Cerebellar nuclear complex (tissue), 1 donor: ENCODE results near the gene EIF2AK2.
A peak's percentile ranks its signal among the peaks of the same experiment; 100 is the strongest.
"Not testable (repeated sequence)": the region's sequence is repeated elsewhere in the genome, so short reads cannot be mapped to it uniquely, and the experiment has no call there.

Experiments used
- DNase-seq, 2 experiments: peaks; one replicate each; lab custom pipeline; 2025; lab: John Stamatoyannopoulos, UW

EIF2AK2 gene

DNA sequence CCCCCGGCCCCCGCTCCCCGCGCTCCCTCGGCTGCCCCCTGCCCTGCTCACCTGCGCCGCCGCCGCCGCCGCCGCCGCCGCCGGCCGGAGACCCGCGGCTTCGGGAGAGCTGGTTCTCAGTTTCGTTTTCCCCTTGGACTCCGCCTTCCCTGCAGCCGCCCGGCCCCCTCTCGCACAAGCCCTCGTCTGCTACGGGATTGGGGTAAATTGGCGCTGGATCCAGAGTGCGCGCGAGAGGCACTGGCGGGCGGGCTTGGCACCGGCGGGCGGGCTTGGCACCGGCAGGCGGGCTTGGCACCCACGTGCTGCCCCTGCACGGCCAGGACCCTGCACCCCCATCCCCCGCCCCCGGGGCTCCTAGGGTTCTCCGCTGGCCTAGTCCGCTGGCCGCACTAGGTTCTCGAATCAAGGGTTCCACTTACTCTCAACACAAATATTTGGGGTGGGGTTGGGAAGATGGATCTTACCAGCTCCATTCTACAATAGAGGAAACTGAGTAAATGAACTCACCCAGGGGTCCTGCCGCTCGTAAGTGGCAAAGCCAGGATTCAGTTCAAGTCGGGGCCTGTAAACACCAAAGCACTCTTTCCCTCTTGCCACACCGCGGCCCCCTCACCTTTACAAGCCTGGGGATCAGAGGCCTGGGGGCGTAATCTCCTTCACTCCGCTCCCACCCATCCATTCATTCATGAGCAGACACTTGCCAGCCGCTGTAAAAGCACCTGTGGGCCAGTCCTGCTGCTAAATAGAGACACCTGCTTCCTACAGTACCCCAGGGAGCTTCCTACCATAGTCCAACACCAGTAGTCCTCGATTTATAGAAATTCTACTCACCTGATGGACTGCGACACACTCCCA, at the start of gene EIF2AK2:
Gene EIF2AK2, minus strand, starts transcription at position 124 of the 858 bp plus-strand sequence. CDS start 9,174 bp downstream, outside the sequence.
- DNase-seq, result peak in 1 of 2 experiments; percentile 32

- DNase-seq, result no peak
Observed at GRCh38 chr2:37205689-37206341, 49.0 kb upstream of the EIF2AK2 start.

DNA sequence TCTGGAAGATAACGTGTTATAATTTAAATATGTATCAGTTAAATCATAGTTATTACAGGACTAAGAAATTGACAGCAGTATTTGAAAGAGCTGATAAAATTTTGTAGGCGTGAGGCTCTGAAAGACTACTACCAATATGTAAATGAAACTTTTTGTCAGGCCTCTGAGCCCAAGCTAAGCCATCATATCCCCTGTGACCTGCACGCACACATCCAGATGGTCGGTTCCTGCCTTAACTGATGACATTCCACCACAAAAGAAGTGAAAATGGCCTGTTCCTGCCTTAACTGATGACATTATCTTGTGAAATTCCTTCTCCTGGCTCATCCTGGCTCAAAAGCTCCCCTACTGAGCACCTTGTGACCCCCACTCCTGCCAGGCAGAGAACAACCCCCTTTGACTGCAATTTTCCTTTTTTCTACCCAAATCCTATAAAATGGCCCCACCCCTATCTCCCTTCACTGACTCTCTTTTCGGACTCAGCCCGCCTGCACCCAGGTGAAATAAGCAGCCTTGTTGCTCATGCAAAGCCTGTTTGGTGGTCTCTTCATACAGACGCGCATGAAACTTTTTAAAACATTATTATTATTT, 48.4 kb upstream of the EIF2AK2 start:
- not testable (repeated sequence) for DNase-seq

GRCh38 chr2:37203708-37204107, 46.9 kb upstream of the EIF2AK2 start:
- no peak for DNase-seq

GRCh38 chr2:37201766-37202165, 45.0 kb upstream of the EIF2AK2 start:
- DNase-seq, result no peak

GRCh38 chr2:37201208-37201607, 44.4 kb upstream of the EIF2AK2 start:
- no peak for DNase-seq

GRCh38 chr2:37198681-37199065, 41.9 kb upstream of the EIF2AK2 start:
- DNase-seq, result no peak

DNA sequence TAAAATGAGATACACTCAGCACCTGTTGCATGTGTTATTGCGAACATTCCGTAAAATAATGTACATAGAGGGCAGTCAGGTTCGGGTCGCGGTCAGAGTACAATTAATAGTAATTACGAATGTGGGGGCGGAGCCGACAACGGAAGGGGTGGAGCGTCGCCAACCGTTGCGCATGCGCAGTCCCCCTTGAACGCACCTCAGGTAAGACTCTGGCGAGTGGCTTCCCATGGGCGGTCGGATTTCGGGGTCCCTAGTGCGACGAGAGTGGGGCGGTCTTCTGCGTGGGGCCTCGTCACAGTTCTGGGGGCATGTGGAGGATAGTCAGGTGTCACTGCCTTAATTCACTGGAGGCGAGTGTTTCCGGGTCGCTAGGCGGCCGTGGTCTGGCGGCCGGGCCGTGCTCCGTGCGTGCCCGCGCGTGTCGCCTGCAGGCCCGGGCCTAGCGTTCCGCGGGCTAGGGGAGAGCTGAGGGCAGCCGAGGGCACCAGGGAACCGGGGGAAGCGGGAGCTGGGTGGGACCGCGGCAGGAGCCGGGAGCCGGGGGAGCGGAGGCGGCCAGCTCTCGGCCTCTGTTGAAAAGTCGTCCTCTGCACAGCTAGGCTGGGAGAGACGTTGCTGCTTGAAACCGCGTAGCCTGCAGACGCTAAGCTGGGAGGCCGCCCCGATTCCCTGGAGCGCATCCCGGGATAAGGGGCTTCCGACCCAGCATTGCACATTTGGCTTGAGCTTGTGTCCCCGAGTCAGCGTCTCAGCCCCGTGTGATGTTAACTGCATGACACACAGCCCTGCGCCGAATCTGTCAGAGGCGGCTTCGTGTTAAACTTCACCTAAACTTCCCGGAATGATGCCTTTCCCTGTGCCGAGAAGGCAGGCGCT, 39.8 kb upstream of the EIF2AK2 start, which contains the start of gene CEBPZOS:
Gene CEBPZOS, plus strand, starts transcription at position 177 of the 876 bp plus-strand sequence. CDS start 3,209 bp downstream, outside the sequence.
- peak in 1 of 2 experiments; percentile 66 for DNase-seq

DNA sequence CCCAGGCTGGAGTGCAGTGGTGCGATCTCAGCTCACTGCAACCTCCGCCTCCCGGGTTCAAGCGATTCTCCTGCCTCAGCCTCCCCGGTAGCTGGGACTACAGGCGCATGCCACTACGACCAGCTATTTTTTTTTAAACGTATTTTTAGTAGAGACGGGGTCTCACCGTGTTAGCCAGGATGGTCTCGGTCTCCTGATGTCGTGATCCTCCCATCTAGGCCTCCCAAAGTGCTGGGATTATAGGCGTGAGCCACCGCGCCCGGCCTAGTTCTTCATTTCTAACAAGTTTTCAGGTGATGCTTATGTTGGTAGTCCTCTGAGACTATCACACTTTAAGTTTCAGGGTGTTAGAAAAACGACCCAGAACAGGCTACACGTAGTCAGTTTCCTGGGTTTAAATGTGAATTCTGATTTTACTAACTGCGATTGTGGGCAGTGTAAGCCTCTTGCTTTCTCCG, 39.1 kb upstream of the EIF2AK2 start:
- not testable (repeated sequence) for DNase-seq

DNA sequence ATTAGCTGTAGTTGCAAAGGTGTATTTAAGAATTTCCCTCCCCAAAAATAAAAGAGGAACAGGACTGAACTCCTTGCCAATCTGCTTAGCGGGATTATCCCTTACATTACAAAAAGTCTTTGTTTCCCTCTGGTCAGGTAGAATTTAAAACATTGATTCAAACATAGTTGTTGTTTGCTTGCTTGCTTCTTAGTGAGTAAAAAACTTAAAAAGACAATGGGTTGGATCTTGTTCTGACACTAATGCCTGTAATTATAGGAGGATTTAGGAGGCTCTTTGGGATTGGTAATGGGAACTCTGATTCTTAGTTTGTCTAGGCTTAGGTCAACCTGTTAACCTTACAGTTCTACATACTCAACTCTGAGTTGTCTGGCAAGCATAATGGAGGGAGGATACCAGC, 35.8 kb upstream of the EIF2AK2 start:
- DNase-seq, result no peak

DNA sequence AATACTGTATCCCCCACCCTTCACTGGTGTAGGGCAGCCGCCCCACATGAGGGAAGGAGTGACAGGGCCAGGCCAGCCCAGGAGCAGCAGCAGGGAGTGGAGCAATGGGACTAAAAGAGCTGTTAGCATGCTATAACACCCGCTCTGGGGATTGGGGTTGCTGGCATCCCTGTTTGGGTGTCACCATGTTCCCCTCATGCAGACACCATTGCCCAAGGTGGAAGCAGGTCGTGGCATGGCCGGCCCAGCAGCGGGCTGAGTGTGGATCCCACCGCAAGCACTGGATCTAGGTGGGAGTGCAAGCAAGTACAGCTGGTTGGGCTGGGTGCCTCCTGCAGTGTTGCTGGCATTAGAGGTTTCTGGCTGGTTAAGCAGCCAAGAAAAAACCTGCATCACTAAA, 35.0 kb upstream of the EIF2AK2 start:
- DNase-seq, result no peak

- no peak for DNase-seq
Observed at GRCh38 chr2:37191253-37191652, 34.5 kb upstream of the EIF2AK2 start.

GRCh38 chr2:37190290-37190689, 33.5 kb upstream of the EIF2AK2 start:
- no peak for DNase-seq

DNA sequence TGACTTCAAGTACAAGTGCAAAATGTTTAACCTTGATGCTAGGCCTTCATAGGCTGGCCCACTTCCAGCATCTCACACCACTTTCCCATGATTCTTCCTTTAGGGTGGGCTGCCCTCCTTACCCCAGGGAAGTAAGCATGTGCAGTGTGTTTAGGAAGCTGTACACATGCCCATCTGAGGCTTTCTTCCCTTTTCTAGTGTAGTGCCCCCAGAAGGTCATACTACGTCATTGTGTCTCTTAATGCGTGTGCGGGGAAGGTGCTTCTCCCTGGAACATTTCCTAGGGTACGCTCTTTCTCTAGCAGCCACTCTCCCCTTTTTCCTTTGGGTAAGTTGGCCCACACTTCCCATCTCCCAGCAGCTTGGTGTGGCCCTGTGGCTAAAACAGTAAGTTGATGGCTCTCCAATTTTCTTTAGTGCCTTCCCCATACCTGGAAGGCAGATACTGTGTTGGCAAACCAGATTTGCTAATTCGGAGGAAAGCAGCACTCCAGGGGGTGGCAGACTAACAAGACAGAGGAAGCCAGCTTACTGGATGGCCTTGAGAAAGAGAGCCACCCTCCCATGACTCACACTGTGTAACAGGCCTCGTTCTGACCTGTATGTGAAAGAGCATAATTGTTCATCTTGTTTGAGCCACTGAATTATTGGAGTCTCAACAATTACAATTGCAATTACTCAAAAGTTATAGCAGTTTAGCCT, 32.8 kb upstream of the EIF2AK2 start:
- no peak for DNase-seq

DNA sequence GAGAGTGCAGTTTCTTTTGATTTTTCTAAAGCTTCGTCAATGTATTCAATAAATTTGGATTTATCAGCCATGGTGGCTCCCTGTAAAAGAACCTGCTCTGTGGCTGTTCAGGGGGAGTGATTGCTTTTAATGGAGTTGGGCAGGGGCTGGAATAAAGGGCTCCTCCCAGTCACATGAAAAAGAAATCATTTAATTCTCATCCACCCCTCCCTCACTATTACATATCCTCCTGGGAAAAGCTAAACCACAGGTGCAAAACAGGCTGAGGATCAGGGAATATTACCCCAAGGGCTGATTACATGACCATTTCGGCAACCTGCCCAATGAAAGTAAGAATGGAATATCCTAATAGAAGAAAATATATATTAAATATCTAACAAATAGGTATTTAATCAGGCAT, 31.8 kb upstream of the EIF2AK2 start, which contains the start of gene SULT6B1:
Gene SULT6B1, minus strand, starts transcription at position 101 of the 400 bp plus-strand sequence. Its CDS starts 30 bp downstream, at position 71.
- DNase-seq, result no peak

GRCh38 chr2:37181726-37182684, 25.2 kb upstream of the EIF2AK2 start:
- DNase-seq, result no peak

- DNase-seq, result no peak
Observed at GRCh38 chr2:37180640-37181039, 23.9 kb upstream of the EIF2AK2 start.

DNA sequence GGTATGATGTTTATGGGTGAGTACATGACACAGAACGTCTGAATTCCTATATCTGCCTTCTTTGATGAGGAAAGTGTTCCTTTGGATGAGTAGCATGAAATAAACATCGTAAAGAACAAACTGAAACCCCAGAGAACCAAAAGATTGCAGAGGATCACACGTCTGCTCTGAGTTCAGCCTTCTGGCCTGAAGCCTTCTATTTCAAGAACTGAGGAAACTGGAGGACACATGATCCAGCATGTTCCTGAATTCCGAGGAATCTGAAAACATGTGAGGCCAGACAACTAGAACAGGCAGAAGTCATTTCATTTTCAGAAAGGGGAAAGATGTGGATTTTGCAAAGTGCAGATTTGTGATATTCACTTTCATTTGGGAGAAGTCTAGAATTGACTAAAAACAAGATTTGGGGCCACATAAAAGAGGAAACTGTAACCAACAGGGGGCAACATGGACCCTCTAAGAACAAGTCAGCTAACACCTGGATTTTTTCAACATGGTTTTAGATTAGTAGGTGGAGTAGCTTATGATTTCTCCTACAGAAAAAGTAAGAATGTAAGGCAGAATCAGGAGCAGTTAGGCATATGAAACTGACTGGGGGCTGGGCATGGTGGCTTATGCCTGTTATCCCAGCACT, 23.3 kb upstream of the EIF2AK2 start:
- no peak for DNase-seq

- DNase-seq, result no peak
Observed at GRCh38 chr2:37173741-37174140, 17.0 kb upstream of the EIF2AK2 start.
